ENCODE results near the gene PPIAL4G.
"Not testable (repeated sequence)": the region's sequence is repeated elsewhere in the genome, so short reads cannot be mapped to it uniquely, and the experiment has no call there.

- TF ChIP-seq YY1 (IDR thresholded peaks at IDR 0.05; ENCODE audit: insufficient read depth, insufficient read length); ZNF274 (IDR thresholded peaks at IDR 0.05; ENCODE audit: low read depth, low read length); SUZ12 (IDR thresholded peaks at IDR 0.05; ENCODE audit: extremely low read depth, insufficient read depth, insufficient read length): not testable (repeated sequence)
These were observed 10.8 kb upstream of the PPIAL4G start for GRCh38 chr1:148493933-148494332.

Data from NT2/D1 (cell line).